ENCODE data around the gene FALEC.

Gene FALEC

GRCh38 chr1:150513351-150513791, 2.2 kb upstream of the FALEC start:
- TF ChIP-seq MAX (IDR thresholded peaks at IDR 0.05; ENCODE audit: low read depth, low read length) (no peak), CTCF (IDR thresholded peaks at IDR 0.05; ENCODE audit: low read depth, low read length) (no peak), MYC (IDR thresholded peaks at IDR 0.05; ENCODE audit: low read depth, low read length) (no peak), POLR2A (IDR thresholded peaks at IDR 0.05; ENCODE audit: extremely low read depth, insufficient read length) (no peak)
- no peak for DNase-seq (ENCODE audit: low read depth)
- no peak overlapping the region for H3K4me3 ChIP-seq (ENCODE audit: low read depth, low read length)

- no peak for DNase-seq (ENCODE audit: low read depth)
- no peak overlapping the region for H3K4me3 ChIP-seq (ENCODE audit: low read depth, low read length)
- no peak for TF ChIP-seq CTCF (IDR thresholded peaks at IDR 0.05; ENCODE audit: low read depth, low read length)
- no peak for TF ChIP-seq MYC (IDR thresholded peaks at IDR 0.05; ENCODE audit: low read depth, low read length)
- TF ChIP-seq MAX (IDR thresholded peaks at IDR 0.05; ENCODE audit: low read depth, low read length) = no peak
- TF ChIP-seq POLR2A (IDR thresholded peaks at IDR 0.05; ENCODE audit: extremely low read depth, insufficient read length) = no peak
Measured at GRCh38 chr1:150514260-150514659, 1.3 kb upstream of the FALEC start.

- DNase-seq (ENCODE audit: low read depth) = no peak
- TF ChIP-seq MYC (IDR thresholded peaks at IDR 0.05; ENCODE audit: low read depth, low read length) (no peak), POLR2A (IDR thresholded peaks at IDR 0.05; ENCODE audit: extremely low read depth, insufficient read length) (no peak), CTCF (IDR thresholded peaks at IDR 0.05; ENCODE audit: low read depth, low read length) (no peak), MAX (IDR thresholded peaks at IDR 0.05; ENCODE audit: low read depth, low read length) (no peak)
- peak overlapping the region; percentile 76 for H3K4me3 ChIP-seq (ENCODE audit: low read depth, low read length)
Measured at GRCh38 chr1:150514913-150515327, 632 bp upstream of the FALEC start.

GRCh38 chr1:150516050-150516591, 569 bp downstream of the FALEC start:
- TF ChIP-seq MYC (IDR thresholded peaks at IDR 0.05; ENCODE audit: low read depth, low read length) (no peak), POLR2A (IDR thresholded peaks at IDR 0.05; ENCODE audit: extremely low read depth, insufficient read length) (no peak), MAX (IDR thresholded peaks at IDR 0.05; ENCODE audit: low read depth, low read length) (no peak), CTCF (IDR thresholded peaks at IDR 0.05; ENCODE audit: low read depth, low read length) (no peak)
- DNase-seq (ENCODE audit: low read depth) = peak; percentile 61
- peak overlapping the region; percentile 69 for H3K4me3 ChIP-seq (ENCODE audit: low read depth, low read length)

- TF ChIP-seq CTCF (IDR thresholded peaks at IDR 0.05; ENCODE audit: low read depth, low read length) (no peak), POLR2A (IDR thresholded peaks at IDR 0.05; ENCODE audit: extremely low read depth, insufficient read length) (no peak), MAX (IDR thresholded peaks at IDR 0.05; ENCODE audit: low read depth, low read length) (no peak), MYC (IDR thresholded peaks at IDR 0.05; ENCODE audit: low read depth, low read length) (no peak)
- peak; percentile 55 for DNase-seq (ENCODE audit: low read depth)
- peak overlapping the region; percentile 69 for H3K4me3 ChIP-seq (ENCODE audit: low read depth, low read length)
Measured at GRCh38 chr1:150516616-150517015, 1.1 kb downstream of the FALEC start.

Data from NB4 (cell line).